Spinal cord (tissue), 10 donors: ENCODE results near the gene GOLGA2. TPM values are rescaled to one million over a fixed set of nuclear protein-coding genes. Genes with fewer than 3 reads are reported as not detected.

Experiments
- DNase-seq, 6 donors: peaks; one replicate each; pipeline versions ENCODE4 v3.0.0 to v3.0.0-alpha.2; 2013 to 2015; ENCODE audit warnings: low spot score in 6 of 6, low read depth in 4 of 6
- H3K27ac ChIP-seq: one replicate; pipeline ENCODE4 v1.5.1; 2013; ENCODE audit warnings: low read depth, low read length, control low read depth
- H3K27me3 ChIP-seq: one replicate; pipeline ENCODE4 v1.6.1; 2013; ENCODE audit warnings: low read length; ENCODE audit not compliant: control insufficient read depth, insufficient read depth
- H3K36me3 ChIP-seq: one replicate; pipeline ENCODE4 v1.6.1; 2013; ENCODE audit warnings: low read length; ENCODE audit not compliant: control insufficient read depth, insufficient read depth
- H3K4me1 ChIP-seq: one replicate; pipeline ENCODE4 v1.6.1; 2013; ENCODE audit warnings: low read length; ENCODE audit not compliant: control insufficient read depth, insufficient read depth
- H3K4me3 ChIP-seq: one replicate; pipeline ENCODE4 v1.5.1; 2013; ENCODE audit warnings: low read depth, low read length, control low read depth
- H3K9me3 ChIP-seq: one replicate; pipeline ENCODE4 v1.6.1; 2013; ENCODE audit warnings: low read length; ENCODE audit not compliant: control insufficient read depth, insufficient read depth
- WGBS: methylation state at CpG from one replicate; pipeline ENCODE4 v1.1.5; 2013; ENCODE audit warnings: missing lambda C conversion rate; ENCODE audit not compliant: insufficient coverage; 5-methylcytosine and 5-hydroxymethylcytosine counted together
- long read RNA-seq, 4 donors: transcript quantifications; one replicate each; lab custom pipeline, GENCODE V29; 2026
- polyA plus RNA-seq, 2 donors: library from polyadenylated mRNA; unstranded; fragments of 120-200 nt; gene quantifications; one replicate each; pipeline ENCODE4 v1.2.1, GENCODE V29; 2013; ENCODE audit not compliant: insufficient read length in 2 of 2
- total RNA-seq, 2 donors: library from RNA; depleted of rRNA in 1 of 2; stranded (reverse); fragments of 120-200 nt in 1 of 2; fragments of >200 nt in 1 of 2; gene quantifications; one replicate each; pipeline versions ENCODE4 v1.2.3 to v1.2.4, GENCODE V29; 2013 to 2014
- donor health status: healthy.

GOLGA2 gene
- total RNA-seq (10 to 100 TPM; 70.6 to 95.8 TPM), polyA plus RNA-seq (100 to 1,000 TPM in 1 of 2 donors, 10 to 100 TPM in 1; 76.2 to 119 TPM)
- long read RNA-seq, donor 1, partial matches to known transcripts: 5 of 7 reads
- long read RNA-seq, donor 1, other reads (novel, unspliced or antisense): 0 of 7 reads
- long read RNA-seq, donor 2, partial matches to known transcripts: 0 of 4 reads
- long read RNA-seq, donor 2, other reads (novel, unspliced or antisense): 0 of 4 reads
- long read RNA-seq, donor 3, partial matches to known transcripts: 0 of 3 reads
- long read RNA-seq, donor 3, other reads (novel, unspliced or antisense): 0 of 3 reads
- long read RNA-seq, donor 4, partial matches to known transcripts: 0 of 1 reads
- long read RNA-seq, donor 4, other reads (novel, unspliced or antisense): 0 of 1 reads

- peak within 1 kb of the TSS; percentile 88 for H3K27ac ChIP-seq
- WGBS: under 1% methylated on average over 56 of the region's 57 CpGs
- H3K9me3 ChIP-seq: no peaks in the 10 kb centered on the region
- H3K27me3 ChIP-seq: no peaks in the 10 kb centered on the region
- peaks cover 19% of the 10 kb centered on the region for H3K4me1 ChIP-seq
- H3K36me3 ChIP-seq: peaks cover 28% of the 10 kb centered on the region
- DNase-seq: peak in 2 of 6 donors; percentile 45 to 60
- H3K4me3 ChIP-seq: peak within 1 kb of the TSS; percentile 98
These were observed at the start of gene GOLGA2 for GRCh38 chr9:128275198-128276007. GOLGA2 (minus strand) TSS chr9:128276007; CDS start chr9:128275976, 31 bp downstream.

- DNase-seq: no peak
- Histone ChIP-seq H3K9me3 (no peaks in the 10 kb centered on the region), H3K36me3 (peaks cover 59% of the 10 kb centered on the region), H3K27me3 (no peaks in the 10 kb centered on the region), H3K27ac (no peak overlapping the region), H3K4me3 (no peak overlapping the region), H3K4me1 (peaks cover 18% of the 10 kb centered on the region)
- WGBS: no CpG with 5 or more reads among the region's 1 CpG
These were observed 48.6 kb upstream of the GOLGA2 start for GRCh38 chr9:128324401-128324800.

- WGBS: 100% methylated on average over 1 of the region's 12 CpGs
- H3K4me3 ChIP-seq: peak overlapping the region; percentile 63
- H3K27ac ChIP-seq: no peak overlapping the region
- no peak for DNase-seq
- H3K9me3 ChIP-seq: no peaks in the 10 kb centered on the region
- H3K27me3 ChIP-seq: no peaks in the 10 kb centered on the region
- peaks cover 18% of the 10 kb centered on the region for H3K4me1 ChIP-seq
- peaks cover 58% of the 10 kb centered on the region for H3K36me3 ChIP-seq
These were observed 48.0 kb upstream of the GOLGA2 start for GRCh38 chr9:128323791-128324190.

- Histone ChIP-seq H3K9me3 (no peaks in the 10 kb centered on the region), H3K36me3 (peaks cover 54% of the 10 kb centered on the region), H3K4me3 (peak overlapping the region; percentile 63), H3K27ac (peak overlapping the region; percentile 95), H3K4me1 (peaks cover 18% of the 10 kb centered on the region), H3K27me3 (no peaks in the 10 kb centered on the region)
- 4% methylated on average over 5 of the region's 16 CpGs for WGBS
- no peak for DNase-seq
These were observed 47.5 kb upstream of the GOLGA2 start for GRCh38 chr9:128323212-128323730.

GRCh38 chr9:128322404-128323211 is 46.8 kb upstream of the GOLGA2 start, which contains the start of the genes COQ4 and TRUB2:
COQ4 (plus strand) TSS chr9:128322839; CDS start chr9:128322859, 20 bp downstream.
TRUB2 (minus strand) TSS chr9:128322447; CDS start chr9:128322408, 39 bp downstream.
- H3K36me3 ChIP-seq: peaks cover 48% of the 10 kb centered on the region
- WGBS: under 1% methylated on average over 83 of the region's 83 CpGs
- no peaks in the 10 kb centered on the region for H3K27me3 ChIP-seq
- H3K4me1 ChIP-seq: peaks cover 18% of the 10 kb centered on the region
- DNase-seq: peak; percentile 96 to 99 (median 98)
- H3K9me3 ChIP-seq: no peaks in the 10 kb centered on the region
- peak within 1 kb of the TSS; percentile 95 for H3K27ac ChIP-seq
- H3K4me3 ChIP-seq: peak within 1 kb of the TSS; percentile 63

- Histone ChIP-seq H3K9me3 (no peaks in the 10 kb centered on the region), H3K27me3 (no peaks in the 10 kb centered on the region), H3K4me3 (peak overlapping the region; percentile 63), H3K27ac (peak overlapping the region; percentile 95), H3K36me3 (peaks cover 47% of the 10 kb centered on the region), H3K4me1 (peaks cover 22% of the 10 kb centered on the region)
- WGBS: 1% methylated on average over 21 of the region's 21 CpGs
- peak in 1 of 6 donors; percentile 13 for DNase-seq
These were observed 46.1 kb upstream of the GOLGA2 start for GRCh38 chr9:128321879-128322403.

- H3K4me1 ChIP-seq: peaks cover 24% of the 10 kb centered on the region
- H3K27me3 ChIP-seq: no peaks in the 10 kb centered on the region
- peak overlapping the region; percentile 63 for H3K4me3 ChIP-seq
- no peak for DNase-seq
- H3K9me3 ChIP-seq: no peaks in the 10 kb centered on the region
- 92% methylated on average over 1 of the region's 7 CpGs for WGBS
- H3K27ac ChIP-seq: no peak overlapping the region
- H3K36me3 ChIP-seq: peaks cover 47% of the 10 kb centered on the region
These were observed 45.5 kb upstream of the GOLGA2 start for GRCh38 chr9:128321343-128321742.

- Histone ChIP-seq H3K4me3 (no peak overlapping the region), H3K9me3 (no peaks in the 10 kb centered on the region), H3K36me3 (peaks cover 61% of the 10 kb centered on the region), H3K4me1 (peaks cover 23% of the 10 kb centered on the region), H3K27me3 (no peaks in the 10 kb centered on the region), H3K27ac (no peak overlapping the region)
- WGBS: no CpG with 5 or more reads among the region's 2 CpGs
- DNase-seq: no peak
These were observed 41.8 kb upstream of the GOLGA2 start for GRCh38 chr9:128317629-128318028.
